ENCODE results near the gene DDA1. TPM values are rescaled to one million over a fixed set of nuclear protein-coding genes. Genes with fewer than 3 reads are reported as not detected.
"Not testable (repeated sequence)": the region's sequence is repeated elsewhere in the genome, so short reads cannot be mapped to it uniquely, and the experiment has no call there.

Gene DDA1
- total RNA-seq, 1 donor from 2014 or later = 81.2 TPM

DNA sequence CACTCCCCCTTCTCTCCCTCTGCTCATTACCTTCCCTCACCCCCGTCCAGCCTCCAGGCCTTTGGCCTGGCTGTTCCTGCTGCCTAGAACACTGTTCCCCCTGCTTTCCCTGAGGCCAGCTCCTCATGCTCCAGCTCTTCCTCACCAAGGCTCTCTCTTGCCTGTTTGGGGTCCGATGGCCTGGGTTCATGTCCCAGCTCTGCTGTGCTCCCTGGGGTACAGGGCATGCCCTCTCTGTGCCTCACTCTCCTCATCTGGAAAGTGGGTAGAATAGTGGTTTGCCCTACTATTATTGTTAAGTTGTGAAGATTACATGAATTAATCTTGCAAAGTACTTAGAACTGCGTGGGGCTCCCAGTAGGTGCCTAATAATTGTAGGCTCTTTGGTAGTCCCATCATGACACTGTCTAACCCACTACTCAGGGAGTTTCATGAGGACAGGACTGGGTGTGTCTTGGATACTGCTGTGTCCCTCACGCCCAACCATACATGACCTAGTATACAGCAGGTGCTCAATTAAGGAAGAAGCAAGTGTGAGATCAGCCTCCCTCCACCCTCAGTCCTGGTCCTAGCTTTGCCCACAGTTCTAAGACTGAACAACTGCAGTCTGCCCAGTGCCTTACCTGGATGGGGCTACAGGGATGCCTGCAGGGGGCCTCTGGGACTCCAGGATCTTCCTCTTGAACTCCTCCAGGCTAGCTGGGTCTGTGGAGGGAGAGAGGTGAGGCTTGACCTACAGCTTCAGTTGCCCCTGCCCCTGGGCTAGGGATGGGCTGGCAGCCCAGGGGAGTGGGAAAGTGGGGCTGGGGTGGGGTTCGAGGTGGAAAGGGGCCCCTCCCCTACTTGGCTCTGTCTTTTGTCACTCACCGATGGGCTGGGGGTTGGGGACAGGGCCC lies 50.8 kb downstream of the DDA1 start:
- Mint-ChIP-seq H3K4me1 (ENCODE audit: low read depth, unreplicated experiment) (no peaks in the 10 kb centered on the region), H3K27me3 (ENCODE audit: unreplicated experiment) (peaks cover 7% of the 10 kb centered on the region), H3K36me3 (ENCODE audit: unreplicated experiment) (no peaks in the 10 kb centered on the region), H3K4me3 (ENCODE audit: unreplicated experiment) (no peak overlapping the region), H3K9me3 (ENCODE audit: unreplicated experiment) (peaks cover 6% of the 10 kb centered on the region), H3K27ac (ENCODE audit: unreplicated experiment) (no peak overlapping the region)
- TF ChIP-seq, protein P1, sequence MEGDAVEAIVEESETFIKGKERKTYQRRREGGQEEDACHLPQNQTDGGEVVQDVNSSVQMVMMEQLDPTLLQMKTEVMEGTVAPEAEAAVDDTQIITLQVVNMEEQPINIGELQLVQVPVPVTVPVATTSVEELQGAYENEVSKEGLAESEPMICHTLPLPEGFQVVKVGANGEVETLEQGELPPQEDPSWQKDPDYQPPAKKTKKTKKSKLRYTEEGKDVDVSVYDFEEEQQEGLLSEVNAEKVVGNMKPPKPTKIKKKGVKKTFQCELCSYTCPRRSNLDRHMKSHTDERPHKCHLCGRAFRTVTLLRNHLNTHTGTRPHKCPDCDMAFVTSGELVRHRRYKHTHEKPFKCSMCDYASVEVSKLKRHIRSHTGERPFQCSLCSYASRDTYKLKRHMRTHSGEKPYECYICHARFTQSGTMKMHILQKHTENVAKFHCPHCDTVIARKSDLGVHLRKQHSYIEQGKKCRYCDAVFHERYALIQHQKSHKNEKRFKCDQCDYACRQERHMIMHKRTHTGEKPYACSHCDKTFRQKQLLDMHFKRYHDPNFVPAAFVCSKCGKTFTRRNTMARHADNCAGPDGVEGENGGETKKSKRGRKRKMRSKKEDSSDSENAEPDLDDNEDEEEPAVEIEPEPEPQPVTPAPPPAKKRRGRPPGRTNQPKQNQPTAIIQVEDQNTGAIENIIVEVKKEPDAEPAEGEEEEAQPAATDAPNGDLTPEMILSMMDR (IDR thresholded peaks at IDR 0.05; ENCODE audit: partially characterized antibody, unreplicated experiment) = no peak
- DNase-seq = no peak

DNA sequence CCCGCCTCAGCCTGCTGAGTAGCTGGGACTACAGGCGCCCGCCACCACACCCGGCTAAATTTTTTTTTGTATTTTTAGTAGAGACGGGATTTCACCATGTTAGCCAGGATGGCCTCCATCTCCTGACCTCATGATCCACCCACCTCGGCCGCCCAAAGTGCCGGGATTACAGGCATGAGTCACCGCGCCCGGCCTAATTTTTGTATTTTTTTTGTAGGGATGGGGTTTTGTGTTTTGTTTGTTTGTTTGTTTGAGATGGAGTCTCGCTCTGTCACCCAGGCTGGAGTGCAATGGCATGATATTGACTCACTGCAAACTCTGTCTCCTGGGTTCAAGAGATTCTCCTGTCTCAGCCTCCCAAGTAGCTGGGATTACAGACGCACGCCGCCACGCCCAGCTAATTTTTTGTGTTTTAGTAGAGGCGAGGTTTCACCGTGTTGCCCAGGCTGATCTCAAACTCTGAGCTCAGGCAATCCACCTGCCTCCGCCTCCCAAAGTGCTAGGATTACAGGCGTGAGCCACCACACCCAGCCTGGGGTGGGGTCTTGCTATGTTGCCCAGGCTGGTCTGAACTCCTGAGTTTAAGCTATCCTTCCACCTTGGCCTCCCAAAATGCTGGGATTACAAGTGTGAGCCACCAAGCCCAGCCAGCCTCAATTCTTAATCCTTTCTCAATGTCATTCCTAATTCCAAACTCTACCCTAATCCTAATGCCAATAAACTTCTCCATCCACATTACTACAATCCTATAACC lies 54.7 kb downstream of the DDA1 start:
- H3K27ac Mint-ChIP-seq (ENCODE audit: unreplicated experiment); H3K36me3 Mint-ChIP-seq (ENCODE audit: unreplicated experiment); H3K4me1 Mint-ChIP-seq (ENCODE audit: low read depth, unreplicated experiment); H3K27me3 Mint-ChIP-seq (ENCODE audit: unreplicated experiment); H3K9me3 Mint-ChIP-seq (ENCODE audit: unreplicated experiment); DNase-seq: not testable (repeated sequence)
- peak overlapping the region; percentile 52 for H3K4me3 Mint-ChIP-seq (ENCODE audit: unreplicated experiment)

DNA sequence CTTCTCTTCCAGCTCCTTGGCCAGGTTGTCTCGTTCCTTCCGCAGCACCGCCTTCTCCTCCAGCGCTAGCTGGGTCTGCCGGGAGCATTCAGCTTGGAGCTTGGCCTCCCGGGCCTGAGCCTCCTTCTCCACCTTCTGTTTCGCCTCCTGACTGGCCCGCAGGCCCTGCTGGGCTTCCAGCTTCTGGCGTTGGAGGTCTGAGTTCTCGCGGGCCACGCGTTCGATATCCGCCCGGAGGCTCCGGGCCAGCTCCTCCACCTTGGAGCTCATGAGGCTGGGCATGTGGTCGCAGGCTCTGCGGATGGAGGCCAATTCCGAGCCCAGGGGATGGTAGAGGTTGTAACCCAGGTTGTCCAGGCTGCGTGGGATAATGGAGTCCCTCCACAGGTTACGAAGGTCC lies 56.0 kb downstream of the DDA1 start:
- Mint-ChIP-seq H3K4me1 (ENCODE audit: low read depth, unreplicated experiment) (no peaks in the 10 kb centered on the region), H3K4me3 (ENCODE audit: unreplicated experiment) (no peak overlapping the region), H3K9me3 (ENCODE audit: unreplicated experiment) (peaks cover 3% of the 10 kb centered on the region), H3K27ac (ENCODE audit: unreplicated experiment) (no peak overlapping the region), H3K27me3 (ENCODE audit: unreplicated experiment) (peaks cover 8% of the 10 kb centered on the region), H3K36me3 (ENCODE audit: unreplicated experiment) (no peaks in the 10 kb centered on the region)
- no peak for DNase-seq
- TF ChIP-seq, protein P1 (IDR thresholded peaks at IDR 0.05; ENCODE audit: partially characterized antibody, unreplicated experiment) = no peak

DNA sequence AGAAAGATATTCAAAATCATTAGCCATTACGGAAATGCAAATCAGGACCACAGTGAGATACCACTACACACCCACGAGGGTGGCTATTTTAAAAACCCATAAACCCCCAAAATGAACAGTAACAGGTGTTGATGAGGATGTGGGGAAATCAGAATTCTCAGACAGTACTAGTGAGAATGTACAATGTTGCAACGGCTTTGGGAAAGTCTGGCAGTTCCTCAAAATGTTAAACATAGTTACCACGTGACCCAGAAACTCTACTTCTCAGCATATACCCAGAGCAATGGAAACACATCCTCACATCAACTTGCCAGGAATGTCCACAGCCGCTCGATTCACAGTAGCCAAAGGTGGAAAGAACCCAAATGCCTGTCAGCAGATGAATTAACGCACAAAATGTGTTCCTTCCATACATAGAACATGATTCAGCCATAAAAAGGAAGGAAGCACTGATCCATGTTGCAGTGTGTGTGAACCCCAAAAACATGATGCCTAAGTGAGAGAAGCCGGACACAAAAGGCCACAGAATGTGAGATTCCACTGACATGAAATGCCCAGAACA lies 60.7 kb downstream of the DDA1 start:
- H3K4me3 Mint-ChIP-seq (ENCODE audit: unreplicated experiment) = no peak overlapping the region
- no peak overlapping the region for H3K27ac Mint-ChIP-seq (ENCODE audit: unreplicated experiment)
- no peaks in the 10 kb centered on the region for H3K36me3 Mint-ChIP-seq (ENCODE audit: unreplicated experiment)
- peaks cover 2% of the 10 kb centered on the region for H3K27me3 Mint-ChIP-seq (ENCODE audit: unreplicated experiment)
- no peak for DNase-seq
- TF ChIP-seq, protein P1 (IDR thresholded peaks at IDR 0.05; ENCODE audit: partially characterized antibody, unreplicated experiment) = no peak
- H3K4me1 Mint-ChIP-seq (ENCODE audit: low read depth, unreplicated experiment) = no peaks in the 10 kb centered on the region
- no peaks in the 10 kb centered on the region for H3K9me3 Mint-ChIP-seq (ENCODE audit: unreplicated experiment)

Other genes with a start within 250 kb of the DDA1 start
- 9.1 TPM for gene HAUS8, start 234.1 kb upstream of the DDA1 start, total RNA-seq (ENCODE audit: unreplicated experiment)
- gene MYO9B, start 233.8 kb upstream of the DDA1 start, total RNA-seq (ENCODE audit: unreplicated experiment) = 237 TPM
- 14.9 TPM for gene USE1, start 94.2 kb upstream of the DDA1 start, total RNA-seq (ENCODE audit: unreplicated experiment)
- gene OCEL1, start 83.3 kb upstream of the DDA1 start, total RNA-seq (ENCODE audit: unreplicated experiment) = 23.4 TPM
- 109 TPM for gene NR2F6, start 63.6 kb upstream of the DDA1 start, total RNA-seq (ENCODE audit: unreplicated experiment)
- gene USHBP1, start 44.8 kb upstream of the DDA1 start, total RNA-seq (ENCODE audit: unreplicated experiment) = not detected
- 85.7 TPM for gene BABAM1, start 42.1 kb upstream of the DDA1 start, total RNA-seq (ENCODE audit: unreplicated experiment)
- 9.3 TPM for gene ANKLE1, start 27.7 kb upstream of the DDA1 start, total RNA-seq (ENCODE audit: unreplicated experiment)
- gene ABHD8, start 6.1 kb upstream of the DDA1 start, total RNA-seq (ENCODE audit: unreplicated experiment) = 14.1 TPM
- gene MRPL34, start 3.7 kb upstream of the DDA1 start, total RNA-seq (ENCODE audit: unreplicated experiment) = 80.7 TPM
- gene ANO8, start 25.3 kb downstream of the DDA1 start, total RNA-seq (ENCODE audit: unreplicated experiment) = 98.8 TPM
- gene GTPBP3, start 28.0 kb downstream of the DDA1 start, total RNA-seq (ENCODE audit: unreplicated experiment) = 61.2 TPM
- gene PLVAP, start 67.8 kb downstream of the DDA1 start, total RNA-seq (ENCODE audit: unreplicated experiment) = not detected
- not detected for gene CCDC194, start 84.6 kb downstream of the DDA1 start, total RNA-seq (ENCODE audit: unreplicated experiment)
- 1.4 TPM for gene BST2, start 96.1 kb downstream of the DDA1 start, total RNA-seq (ENCODE audit: unreplicated experiment)
- 38.8 TPM for gene MVB12A, start 110.5 kb downstream of the DDA1 start, total RNA-seq (ENCODE audit: unreplicated experiment)
- gene TMEM221, start 139.1 kb downstream of the DDA1 start, total RNA-seq (ENCODE audit: unreplicated experiment) = not detected
- gene NXNL1, start 151.4 kb downstream of the DDA1 start, total RNA-seq (ENCODE audit: unreplicated experiment) = not detected
- 16.9 TPM for gene SLC27A1, start 161.0 kb downstream of the DDA1 start, total RNA-seq (ENCODE audit: unreplicated experiment)
- gene PGLS, start 202.1 kb downstream of the DDA1 start, total RNA-seq (ENCODE audit: unreplicated experiment) = 66.0 TPM
- gene COLGALT1, start 246.1 kb downstream of the DDA1 start, total RNA-seq (ENCODE audit: unreplicated experiment) = 74.5 TPM

Measured in glutamatergic neuron (in vitro differentiated cells).